ENCODE measurements around the gene MCU.

DNA sequence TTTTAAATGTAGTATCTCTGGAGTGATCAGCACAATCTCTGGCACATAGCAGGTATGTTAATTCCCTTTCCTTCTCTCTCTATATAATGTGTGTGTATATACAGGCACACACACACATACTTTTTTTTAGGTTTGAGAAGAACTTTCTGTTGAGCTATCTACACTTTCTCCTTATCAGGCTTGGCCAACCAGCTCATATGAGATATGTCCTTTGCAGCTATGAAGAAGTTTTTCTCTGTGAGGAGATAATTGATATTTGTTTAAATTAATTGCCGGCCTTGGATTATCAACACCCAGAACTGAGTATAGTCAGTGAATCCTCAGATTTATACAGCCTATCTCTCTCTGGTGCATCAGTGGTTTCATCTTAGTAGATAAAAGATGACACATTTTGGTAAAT is 2.3 kb upstream of the MCU start:
- no peak for TF ChIP-seq POLR2A (IDR thresholded peaks at IDR 0.05; ENCODE audit: control extremely low read depth in 1 of 2, low read depth in 2 of 2, low read length in 2 of 2)
- TF ChIP-seq RNF2 (IDR thresholded peaks at IDR 0.05; ENCODE audit: borderline replicate concordance, low read depth, low read length, missing control alignments, poor library complexity, severe bottlenecking), result no peak
- TF ChIP-seq, protein P1, sequence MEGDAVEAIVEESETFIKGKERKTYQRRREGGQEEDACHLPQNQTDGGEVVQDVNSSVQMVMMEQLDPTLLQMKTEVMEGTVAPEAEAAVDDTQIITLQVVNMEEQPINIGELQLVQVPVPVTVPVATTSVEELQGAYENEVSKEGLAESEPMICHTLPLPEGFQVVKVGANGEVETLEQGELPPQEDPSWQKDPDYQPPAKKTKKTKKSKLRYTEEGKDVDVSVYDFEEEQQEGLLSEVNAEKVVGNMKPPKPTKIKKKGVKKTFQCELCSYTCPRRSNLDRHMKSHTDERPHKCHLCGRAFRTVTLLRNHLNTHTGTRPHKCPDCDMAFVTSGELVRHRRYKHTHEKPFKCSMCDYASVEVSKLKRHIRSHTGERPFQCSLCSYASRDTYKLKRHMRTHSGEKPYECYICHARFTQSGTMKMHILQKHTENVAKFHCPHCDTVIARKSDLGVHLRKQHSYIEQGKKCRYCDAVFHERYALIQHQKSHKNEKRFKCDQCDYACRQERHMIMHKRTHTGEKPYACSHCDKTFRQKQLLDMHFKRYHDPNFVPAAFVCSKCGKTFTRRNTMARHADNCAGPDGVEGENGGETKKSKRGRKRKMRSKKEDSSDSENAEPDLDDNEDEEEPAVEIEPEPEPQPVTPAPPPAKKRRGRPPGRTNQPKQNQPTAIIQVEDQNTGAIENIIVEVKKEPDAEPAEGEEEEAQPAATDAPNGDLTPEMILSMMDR (IDR thresholded peaks at IDR 0.05; ENCODE audit: control extremely low read depth in 1 of 3, insufficient read depth in 1 of 3, low read depth in 1 of 3, low read length in 3 of 3), result no peak
- TF ChIP-seq RFX5 (IDR thresholded peaks at IDR 0.05; ENCODE audit: borderline replicate concordance, low read depth, low read length), result no peak
- TF ChIP-seq, protein P2, sequence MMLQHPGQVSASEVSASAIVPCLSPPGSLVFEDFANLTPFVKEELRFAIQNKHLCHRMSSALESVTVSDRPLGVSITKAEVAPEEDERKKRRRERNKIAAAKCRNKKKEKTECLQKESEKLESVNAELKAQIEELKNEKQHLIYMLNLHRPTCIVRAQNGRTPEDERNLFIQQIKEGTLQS (IDR thresholded peaks at IDR 0.05; ENCODE audit: insufficient read depth, low read depth, low read length), result no peak
- no peak for TF ChIP-seq JUN (IDR thresholded peaks at IDR 0.05; ENCODE audit: low read depth, low read length)
- no peak for TF ChIP-seq HDAC6 (IDR thresholded peaks at IDR 0.05; ENCODE audit: low read depth, low read length)
- TF ChIP-seq TEAD4 (IDR thresholded peaks at IDR 0.05; ENCODE audit: low read depth, low read length), result no peak
- no peak for TF ChIP-seq POLR2AphosphoS5 (IDR thresholded peaks at IDR 0.05; ENCODE audit: low read depth, low read length)
- no peak for TF ChIP-seq TAF1 (IDR thresholded peaks at IDR 0.05; ENCODE audit: low read depth, low read length)
- TF ChIP-seq, protein P3, sequence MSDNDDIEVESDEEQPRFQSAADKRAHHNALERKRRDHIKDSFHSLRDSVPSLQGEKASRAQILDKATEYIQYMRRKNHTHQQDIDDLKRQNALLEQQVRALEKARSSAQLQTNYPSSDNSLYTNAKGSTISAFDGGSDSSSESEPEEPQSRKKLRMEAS (IDR thresholded peaks at IDR 0.05), result no peak
- TF ChIP-seq TAF7 (optimal IDR thresholded peaks at IDR 0.05; ENCODE audit: borderline replicate concordance, low read depth, low read length), result no peak
- no peak for TF ChIP-seq HDAC2 (IDR thresholded peaks at IDR 0.05; ENCODE audit: borderline replicate concordance in 1 of 2, low read depth in 2 of 2, low read length in 2 of 2)
- TF ChIP-seq KDM1A (IDR thresholded peaks at IDR 0.05; ENCODE audit: borderline replicate concordance, low read length), result no peak
